T-helper 1 cell treated with Interleukin-12 subunit alpha and Interleukin-12 subunit beta and Interleukin-4 antibody, amounts not matched to agents 30 ng/mL and 1 ng/mL, for 36 hours (primary cell): ENCODE results near the gene DAB2IP. TPM values are rescaled to one million over a fixed set of nuclear protein-coding genes. Genes with fewer than 3 reads are reported as not detected.
"Not testable (repeated sequence)": the region's sequence is repeated elsewhere in the genome, so short reads cannot be mapped to it uniquely, and the experiment has no call there.

Experiments
- intact Hi-C: fragments of 100-400 bp; cut with micrococcal nuclease; formaldehyde crosslinking; loops from one replicate; pipeline ENCODE4 v1.15.1; 2024
- total RNA-seq: library from RNA; stranded (reverse); gene quantifications from 2 replicates; pipeline ENCODE4 v1.2.3, GENCODE V29; 2022

DAB2IP gene
- total RNA-seq, 1 donor from 2014 or later = 0.32 TPM

GRCh38 chr9:121643473-121643872 is 8.0 kb upstream of the DAB2IP start:
- intact Hi-C loops = no loop called here

GRCh38 chr9:121644040-121644439 is 7.4 kb upstream of the DAB2IP start:
- intact Hi-C loops = not testable (repeated sequence)

- intact Hi-C loops = no loop called here
Measured at GRCh38 chr9:121645003-121645402, 6.4 kb upstream of the DAB2IP start.

GRCh38 chr9:121645853-121646807 is 5.3 kb upstream of the DAB2IP start:
- intact Hi-C loops = no loop called here

GRCh38 chr9:121646992-121647391 is 4.4 kb upstream of the DAB2IP start:
- intact Hi-C loops = no loop called here

GRCh38 chr9:121648172-121648571 is 3.3 kb upstream of the DAB2IP start:
- intact Hi-C loops = no loop called here

- intact Hi-C loops = no loop called here
Measured at GRCh38 chr9:121648799-121649198, 2.6 kb upstream of the DAB2IP start.

- intact Hi-C loops = no loop called here
Measured at GRCh38 chr9:121649476-121650216, 1.8 kb upstream of the DAB2IP start.

- intact Hi-C loops = no loop called here
Measured at GRCh38 chr9:121650217-121651007, 1.0 kb upstream of the DAB2IP start.

- intact Hi-C loops = no loop called here
Measured at GRCh38 chr9:121651008-121651294, 483 bp upstream of the DAB2IP start.

GRCh38 chr9:121652021-121652837 is 795 bp downstream of the DAB2IP start:
- intact Hi-C loops = no loop called here

- intact Hi-C loops = no loop called here
Measured at GRCh38 chr9:121652838-121653231, 1.4 kb downstream of the DAB2IP start.

- intact Hi-C loops = no loop called here
Measured at GRCh38 chr9:121654499-121655140, 3.2 kb downstream of the DAB2IP start.

GRCh38 chr9:121655231-121655755 is 3.9 kb downstream of the DAB2IP start:
- intact Hi-C loops = no loop called here

- intact Hi-C loops = no loop called here
Measured at GRCh38 chr9:121656941-121657470, 5.6 kb downstream of the DAB2IP start.

- intact Hi-C loops = no loop called here
Measured at GRCh38 chr9:121658166-121658565, 6.7 kb downstream of the DAB2IP start.

GRCh38 chr9:121658591-121658990 is 7.2 kb downstream of the DAB2IP start:
- intact Hi-C loops = no loop called here

- intact Hi-C loops = no loop called here
Measured at GRCh38 chr9:121660367-121660766, 8.9 kb downstream of the DAB2IP start.

GRCh38 chr9:121660876-121661275 is 9.4 kb downstream of the DAB2IP start:
- intact Hi-C loops = no loop called here

GRCh38 chr9:121661328-121661727 is 9.9 kb downstream of the DAB2IP start:
- intact Hi-C loops = no loop called here
